ENCODE results near the gene FAM210B. TPM values are rescaled to one million over a fixed set of nuclear protein-coding genes. Genes with fewer than 3 reads are reported as not detected.

Gene FAM210B
- total and polyA plus RNA-seq, 9 of the 15 experiments (the other 6 are each of a cell fraction or from before 2014, with no cell fraction given), result 12.1 to 87.3 (median 47.6) TPM

- TF ChIP-seq, protein P1, sequence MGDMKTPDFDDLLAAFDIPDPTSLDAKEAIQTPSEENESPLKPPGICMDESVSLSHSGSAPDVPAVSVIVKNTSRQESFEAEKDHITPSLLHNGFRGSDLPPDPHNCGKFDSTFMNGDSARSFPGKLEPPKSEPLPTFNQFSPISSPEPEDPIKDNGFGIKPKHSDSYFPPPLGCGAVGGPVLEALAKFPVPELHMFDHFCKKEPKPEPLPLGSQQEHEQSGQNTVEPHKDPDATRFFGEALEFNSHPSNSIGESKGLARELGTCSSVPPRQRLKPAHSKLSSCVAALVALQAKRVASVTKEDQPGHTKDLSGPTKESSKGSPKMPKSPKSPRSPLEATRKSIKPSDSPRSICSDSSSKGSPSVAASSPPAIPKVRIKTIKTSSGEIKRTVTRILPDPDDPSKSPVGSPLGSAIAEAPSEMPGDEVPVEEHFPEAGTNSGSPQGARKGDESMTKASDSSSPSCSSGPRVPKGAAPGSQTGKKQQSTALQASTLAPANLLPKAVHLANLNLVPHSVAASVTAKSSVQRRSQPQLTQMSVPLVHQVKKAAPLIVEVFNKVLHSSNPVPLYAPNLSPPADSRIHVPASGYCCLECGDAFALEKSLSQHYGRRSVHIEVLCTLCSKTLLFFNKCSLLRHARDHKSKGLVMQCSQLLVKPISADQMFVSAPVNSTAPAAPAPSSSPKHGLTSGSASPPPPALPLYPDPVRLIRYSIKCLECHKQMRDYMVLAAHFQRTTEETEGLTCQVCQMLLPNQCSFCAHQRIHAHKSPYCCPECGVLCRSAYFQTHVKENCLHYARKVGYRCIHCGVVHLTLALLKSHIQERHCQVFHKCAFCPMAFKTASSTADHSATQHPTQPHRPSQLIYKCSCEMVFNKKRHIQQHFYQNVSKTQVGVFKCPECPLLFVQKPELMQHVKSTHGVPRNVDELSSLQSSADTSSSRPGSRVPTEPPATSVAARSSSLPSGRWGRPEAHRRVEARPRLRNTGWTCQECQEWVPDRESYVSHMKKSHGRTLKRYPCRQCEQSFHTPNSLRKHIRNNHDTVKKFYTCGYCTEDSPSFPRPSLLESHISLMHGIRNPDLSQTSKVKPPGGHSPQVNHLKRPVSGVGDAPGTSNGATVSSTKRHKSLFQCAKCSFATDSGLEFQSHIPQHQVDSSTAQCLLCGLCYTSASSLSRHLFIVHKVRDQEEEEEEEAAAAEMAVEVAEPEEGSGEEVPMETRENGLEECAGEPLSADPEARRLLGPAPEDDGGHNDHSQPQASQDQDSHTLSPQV (IDR thresholded peaks at IDR 0.05), result 0 out of 2 replicates have a peak, but pooled peaks have one; percentile 1
- TF ChIP-seq SUPT5H (IDR thresholded peaks at IDR 0.05) (peak; percentile 39; the same call in 1 of the 2 replicates), BRF1 (IDR thresholded peaks at IDR 0.05; ENCODE audit: borderline replicate concordance, extremely low read depth, insufficient read length) (no peak), IRF1 (CRISPR knock-in tag; IDR thresholded peaks at IDR 0.05; ENCODE audit: borderline replicate concordance) (no peak), SMARCB1 (IDR thresholded peaks at IDR 0.05; ENCODE audit: insufficient read length, low read depth) (no peak), HCFC1 (IDR thresholded peaks at IDR 0.05; ENCODE audit: low read depth, low read length) (no peak), HOMEZ (CRISPR knock-in tag; IDR thresholded peaks at IDR 0.05) (no peak)
- TF ChIP-seq, protein P2, sequence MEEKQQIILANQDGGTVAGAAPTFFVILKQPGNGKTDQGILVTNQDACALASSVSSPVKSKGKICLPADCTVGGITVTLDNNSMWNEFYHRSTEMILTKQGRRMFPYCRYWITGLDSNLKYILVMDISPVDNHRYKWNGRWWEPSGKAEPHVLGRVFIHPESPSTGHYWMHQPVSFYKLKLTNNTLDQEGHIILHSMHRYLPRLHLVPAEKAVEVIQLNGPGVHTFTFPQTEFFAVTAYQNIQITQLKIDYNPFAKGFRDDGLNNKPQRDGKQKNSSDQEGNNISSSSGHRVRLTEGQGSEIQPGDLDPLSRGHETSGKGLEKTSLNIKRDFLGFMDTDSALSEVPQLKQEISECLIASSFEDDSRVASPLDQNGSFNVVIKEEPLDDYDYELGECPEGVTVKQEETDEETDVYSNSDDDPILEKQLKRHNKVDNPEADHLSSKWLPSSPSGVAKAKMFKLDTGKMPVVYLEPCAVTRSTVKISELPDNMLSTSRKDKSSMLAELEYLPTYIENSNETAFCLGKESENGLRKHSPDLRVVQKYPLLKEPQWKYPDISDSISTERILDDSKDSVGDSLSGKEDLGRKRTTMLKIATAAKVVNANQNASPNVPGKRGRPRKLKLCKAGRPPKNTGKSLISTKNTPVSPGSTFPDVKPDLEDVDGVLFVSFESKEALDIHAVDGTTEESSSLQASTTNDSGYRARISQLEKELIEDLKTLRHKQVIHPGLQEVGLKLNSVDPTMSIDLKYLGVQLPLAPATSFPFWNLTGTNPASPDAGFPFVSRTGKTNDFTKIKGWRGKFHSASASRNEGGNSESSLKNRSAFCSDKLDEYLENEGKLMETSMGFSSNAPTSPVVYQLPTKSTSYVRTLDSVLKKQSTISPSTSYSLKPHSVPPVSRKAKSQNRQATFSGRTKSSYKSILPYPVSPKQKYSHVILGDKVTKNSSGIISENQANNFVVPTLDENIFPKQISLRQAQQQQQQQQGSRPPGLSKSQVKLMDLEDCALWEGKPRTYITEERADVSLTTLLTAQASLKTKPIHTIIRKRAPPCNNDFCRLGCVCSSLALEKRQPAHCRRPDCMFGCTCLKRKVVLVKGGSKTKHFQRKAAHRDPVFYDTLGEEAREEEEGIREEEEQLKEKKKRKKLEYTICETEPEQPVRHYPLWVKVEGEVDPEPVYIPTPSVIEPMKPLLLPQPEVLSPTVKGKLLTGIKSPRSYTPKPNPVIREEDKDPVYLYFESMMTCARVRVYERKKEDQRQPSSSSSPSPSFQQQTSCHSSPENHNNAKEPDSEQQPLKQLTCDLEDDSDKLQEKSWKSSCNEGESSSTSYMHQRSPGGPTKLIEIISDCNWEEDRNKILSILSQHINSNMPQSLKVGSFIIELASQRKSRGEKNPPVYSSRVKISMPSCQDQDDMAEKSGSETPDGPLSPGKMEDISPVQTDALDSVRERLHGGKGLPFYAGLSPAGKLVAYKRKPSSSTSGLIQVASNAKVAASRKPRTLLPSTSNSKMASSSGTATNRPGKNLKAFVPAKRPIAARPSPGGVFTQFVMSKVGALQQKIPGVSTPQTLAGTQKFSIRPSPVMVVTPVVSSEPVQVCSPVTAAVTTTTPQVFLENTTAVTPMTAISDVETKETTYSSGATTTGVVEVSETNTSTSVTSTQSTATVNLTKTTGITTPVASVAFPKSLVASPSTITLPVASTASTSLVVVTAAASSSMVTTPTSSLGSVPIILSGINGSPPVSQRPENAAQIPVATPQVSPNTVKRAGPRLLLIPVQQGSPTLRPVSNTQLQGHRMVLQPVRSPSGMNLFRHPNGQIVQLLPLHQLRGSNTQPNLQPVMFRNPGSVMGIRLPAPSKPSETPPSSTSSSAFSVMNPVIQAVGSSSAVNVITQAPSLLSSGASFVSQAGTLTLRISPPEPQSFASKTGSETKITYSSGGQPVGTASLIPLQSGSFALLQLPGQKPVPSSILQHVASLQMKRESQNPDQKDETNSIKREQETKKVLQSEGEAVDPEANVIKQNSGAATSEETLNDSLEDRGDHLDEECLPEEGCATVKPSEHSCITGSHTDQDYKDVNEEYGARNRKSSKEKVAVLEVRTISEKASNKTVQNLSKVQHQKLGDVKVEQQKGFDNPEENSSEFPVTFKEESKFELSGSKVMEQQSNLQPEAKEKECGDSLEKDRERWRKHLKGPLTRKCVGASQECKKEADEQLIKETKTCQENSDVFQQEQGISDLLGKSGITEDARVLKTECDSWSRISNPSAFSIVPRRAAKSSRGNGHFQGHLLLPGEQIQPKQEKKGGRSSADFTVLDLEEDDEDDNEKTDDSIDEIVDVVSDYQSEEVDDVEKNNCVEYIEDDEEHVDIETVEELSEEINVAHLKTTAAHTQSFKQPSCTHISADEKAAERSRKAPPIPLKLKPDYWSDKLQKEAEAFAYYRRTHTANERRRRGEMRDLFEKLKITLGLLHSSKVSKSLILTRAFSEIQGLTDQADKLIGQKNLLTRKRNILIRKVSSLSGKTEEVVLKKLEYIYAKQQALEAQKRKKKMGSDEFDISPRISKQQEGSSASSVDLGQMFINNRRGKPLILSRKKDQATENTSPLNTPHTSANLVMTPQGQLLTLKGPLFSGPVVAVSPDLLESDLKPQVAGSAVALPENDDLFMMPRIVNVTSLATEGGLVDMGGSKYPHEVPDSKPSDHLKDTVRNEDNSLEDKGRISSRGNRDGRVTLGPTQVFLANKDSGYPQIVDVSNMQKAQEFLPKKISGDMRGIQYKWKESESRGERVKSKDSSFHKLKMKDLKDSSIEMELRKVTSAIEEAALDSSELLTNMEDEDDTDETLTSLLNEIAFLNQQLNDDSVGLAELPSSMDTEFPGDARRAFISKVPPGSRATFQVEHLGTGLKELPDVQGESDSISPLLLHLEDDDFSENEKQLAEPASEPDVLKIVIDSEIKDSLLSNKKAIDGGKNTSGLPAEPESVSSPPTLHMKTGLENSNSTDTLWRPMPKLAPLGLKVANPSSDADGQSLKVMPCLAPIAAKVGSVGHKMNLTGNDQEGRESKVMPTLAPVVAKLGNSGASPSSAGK (IDR thresholded peaks at IDR 0.05), result no peak
These were observed 10.4 kb downstream of the FAM210B start (continued) for GRCh38 chr20:56369179-56369578.
